HepG2 (cell line): ENCODE results near the gene NPEPL1. TPM values are rescaled to one million over a fixed set of nuclear protein-coding genes. Genes with fewer than 3 reads are reported as not detected.

Experiments used
- ATAC-seq: fragments of 200-7000 bp; cut with Tn5 transposase; 3 replicates; pipeline ENCODE4 v1.9.1; 2020; ENCODE audit warnings: mild to moderate bottlenecking, moderate library complexity
- BruUV-seq: library from RNA; stranded (reverse); fragments of 400-500 nt; replicated peaks from 2 replicates; lab custom pipeline; 2021; lab: Mats Ljungman, UMichigan
- CTCF ChIA-PET: fragments of 300-600 bp; formaldehyde crosslinking; extraction: SDS; loops from one replicate; lab custom pipeline; 2021; ENCODE audit warnings: low total read pairs, inconsistent platforms, low intra/inter-chr PET ratio; lab: Yijun Ruan, JAX
- POLR2A ChIA-PET: fragments of 350-600 bp; sonication (Branson Sonifier 250); formaldehyde crosslinking; loops from one replicate; lab custom pipeline; 2020; ENCODE audit warnings: antibody characterized with exemption, inconsistent platforms; lab: Yijun Ruan, JAX
- DNase-seq: peaks from one replicate; pipeline ENCODE4 v3.0.0-alpha.2; 2015; ENCODE audit warnings: low spot score
- FAIRE-seq: peaks from 3 replicates; lab custom pipeline; 2011; peaks lifted over from hg19 to GRCh38; lab: Jason Lieb, UNC
- H2AFZ ChIP-seq: one replicate; pipeline ENCODE4 v1.6.1; 2011; ENCODE audit warnings: low read length, inconsistent platforms
- H3K27ac ChIP-seq: fragments of 300-600 bp; 3 replicates; pipeline ENCODE4 v1.8.0; 2011; ENCODE audit warnings: mixed run types, mild to moderate bottlenecking, mixed read lengths, low read length, inconsistent platforms; ENCODE audit not compliant: insufficient read depth; ENCODE audit errors: extremely low read length
- H3K27me3 ChIP-seq, 2 experiments: fragments of 200-600 bp in 1 of 2; 2 replicates in 1 of 2; 3 replicates in 1 of 2; pipeline versions ENCODE4 v1.6.0 to v1.8.0; 2011; ENCODE audit warnings: low read length in 2 of 2, mild to moderate bottlenecking in 2 of 2, moderate library complexity in 2 of 2, inconsistent platforms in 1 of 2; ENCODE audit not compliant: insufficient read depth in 2 of 2, control insufficient read depth in 1 of 2
- H3K36me3 ChIP-seq, 2 experiments: fragments of 200-600 bp in 1 of 2; replicated peaks in 1 of 2; 2 replicates in 1 of 2; 3 replicates in 1 of 2; pipeline versions ENCODE4 v1.5.1 to v1.8.0; 2011; ENCODE audit warnings: low read length in 2 of 2, inconsistent platforms in 1 of 2; ENCODE audit not compliant: insufficient read depth in 2 of 2, control insufficient read depth in 1 of 2
- H3K4me1 ChIP-seq: 2 replicates; pipeline ENCODE4 v1.5.1; 2012; ENCODE audit warnings: low read length, inconsistent platforms; ENCODE audit not compliant: insufficient read depth
- H3K4me2 ChIP-seq: 2 replicates; pipeline ENCODE4 v1.6.0; 2011; ENCODE audit warnings: low read depth, low read length, inconsistent platforms
- H3K4me3 ChIP-seq, 3 experiments: fragments of 200-600 bp in 1 of 3; sonication (generic), shearing (Covaris generic) in 1 of 3; replicated peaks in 1 of 3; 2 replicates each; pipeline ENCODE4 v1.5.1; 2011 to 2016; ENCODE audit warnings: low read length in 3 of 3, inconsistent platforms in 2 of 3, low read depth in 2 of 3, mild to moderate bottlenecking in 2 of 3, control low read depth in 1 of 3, mixed read lengths in 1 of 3; ENCODE audit not compliant: insufficient read depth in 1 of 3
- H3K79me2 ChIP-seq: one replicate; pipeline ENCODE4 v1.6.1; 2011; ENCODE audit warnings: low read length, inconsistent platforms; ENCODE audit not compliant: insufficient read depth
- H3K9ac ChIP-seq: 2 replicates; pipeline ENCODE4 v1.6.0; 2011; ENCODE audit warnings: mild to moderate bottlenecking, low read depth, low read length, inconsistent platforms; ENCODE audit not compliant: insufficient read depth
- H3K9me3 ChIP-seq: 2 replicates; pipeline ENCODE4 v1.5.1; 2012; ENCODE audit warnings: mild to moderate bottlenecking, low read length
- H4K20me1 ChIP-seq: 2 replicates; pipeline ENCODE4 v1.6.0; 2011; ENCODE audit warnings: inconsistent platforms, mild to moderate bottlenecking, low read length, moderate library complexity; ENCODE audit not compliant: insufficient read depth
- GTF3A ChIP-seq: sonication (generic); formaldehyde crosslinking; conservative IDR thresholded peaks from 2 replicates; pipeline ENCODE4 v1.4.0; 2020; ENCODE audit warnings: mild to moderate bottlenecking, missing genetic modification reagents
- KLF12 ChIP-seq: sonication (generic); formaldehyde crosslinking; IDR thresholded peaks from 2 replicates; pipeline ENCODE4 v1.4.0; 2020; ENCODE audit warnings: missing genetic modification reagents, borderline replicate concordance
- MAFF ChIP-seq: IDR thresholded peaks from 2 replicates; pipeline ENCODE4 v1.6.1; 2011; ENCODE audit warnings: low read depth, low read length, improper control_type of control experiment
- MAFK ChIP-seq, 2 experiments: IDR thresholded peaks in 1 of 2; conservative IDR thresholded peaks in 1 of 2; 2 replicates each; pipeline ENCODE4 v1.6.1; 2011; ENCODE audit warnings: improper control_type of control experiment in 2 of 2, low read length in 2 of 2
- NBN ChIP-seq: fragments of 450-650 bp; conservative IDR thresholded peaks from 2 replicates; pipeline ENCODE4 v1.6.1; 2017
- RBM22 ChIP-seq: fragments of 200-400 bp; formaldehyde crosslinking; optimal IDR thresholded peaks from 2 replicates; pipeline ENCODE3; 2017; ENCODE audit warnings: mild to moderate bottlenecking, low read length, moderate library complexity
- ZNF431 ChIP-seq: sonication (generic); formaldehyde crosslinking; IDR thresholded peaks from 2 replicates; pipeline ENCODE4 v1.9.0; 2022; ENCODE audit warnings: missing genetic modification reagents, low read depth, mild to moderate bottlenecking, borderline replicate concordance
- WGBS: methylation state at CpG from one replicate; pipeline ENCODE4 v1.1.6; 2017; ENCODE audit warnings: low lambda C conversion rate; 5-methylcytosine and 5-hydroxymethylcytosine counted together
- in situ Hi-C: cut with HindIII; loops from 2 replicates; pipeline ENCODE4 v1.10.0; 2017; ENCODE audit warnings: low pct_unique_long_range_greater_than_20kb; ENCODE audit not compliant: extremely low pct_ligation_motif_present
- intact Hi-C: fragments of 100-400 bp; cut with micrococcal nuclease; formaldehyde crosslinking; loops from one replicate; pipeline ENCODE4 v1.10.0; 2022; ENCODE audit not compliant: unreplicated experiment
- polyA plus RNA-seq, 8 experiments: library from polyadenylated mRNA; depleted of rRNA in 3 of 8; stranded (reverse) in 7 of 8; unstranded in 1 of 8; fragments of >200 nt; fragmentation: Illumina TruSeq in 4 of 8; extraction: Trizol in 4 of 8; gene quantifications; 2 replicates each; pipeline versions ENCODE4 v1.2.1 to v1.2.3, GENCODE V29; 2011 to 2016; ENCODE audit warnings: low read depth in 4 of 8, missing spikeins in 1 of 8, mixed read lengths in 1 of 8; ENCODE audit not compliant: insufficient read depth in 1 of 8
- total RNA-seq, 5 experiments: library from RNA; depleted of rRNA; stranded (reverse); fragments of >200 nt; fragmentation: Illumina TruSeq; extraction: Trizol; gene quantifications; 2 replicates each; pipeline ENCODE4 v1.2.3, GENCODE V29; 2016; ENCODE audit warnings: low read depth in 1 of 5
- TF ChIP-seq, protein P1 (sequence below): sonication (generic); formaldehyde crosslinking; IDR thresholded peaks from 2 replicates; pipeline ENCODE4 v1.8.0; 2022; ENCODE audit warnings: missing genetic modification reagents, mild to moderate bottlenecking, moderate library complexity, borderline replicate concordance
- TF ChIP-seq, protein P2 (sequence below): sonication (generic); formaldehyde crosslinking; IDR thresholded peaks from 2 replicates; pipeline ENCODE4 v1.4.0; 2020; ENCODE audit warnings: mild to moderate bottlenecking, missing genetic modification reagents
- TF ChIP-seq, protein P3 (sequence below): sonication (generic); formaldehyde crosslinking; IDR thresholded peaks from 2 replicates; pipeline ENCODE4 v1.4.0; 2020; ENCODE audit warnings: missing genetic modification reagents
- TF ChIP-seq, protein P4 (sequence below): sonication (generic); formaldehyde crosslinking; IDR thresholded peaks from 2 replicates; pipeline ENCODE4 v1.4.0; 2020; ENCODE audit warnings: missing genetic modification reagents, borderline replicate concordance

Gene NPEPL1
- total and polyA plus RNA-seq, 2 of the 13 experiments (the other 11 are each of a cell fraction or from before 2014, with no cell fraction given) = 4.1 to 7.5 TPM

DNA sequence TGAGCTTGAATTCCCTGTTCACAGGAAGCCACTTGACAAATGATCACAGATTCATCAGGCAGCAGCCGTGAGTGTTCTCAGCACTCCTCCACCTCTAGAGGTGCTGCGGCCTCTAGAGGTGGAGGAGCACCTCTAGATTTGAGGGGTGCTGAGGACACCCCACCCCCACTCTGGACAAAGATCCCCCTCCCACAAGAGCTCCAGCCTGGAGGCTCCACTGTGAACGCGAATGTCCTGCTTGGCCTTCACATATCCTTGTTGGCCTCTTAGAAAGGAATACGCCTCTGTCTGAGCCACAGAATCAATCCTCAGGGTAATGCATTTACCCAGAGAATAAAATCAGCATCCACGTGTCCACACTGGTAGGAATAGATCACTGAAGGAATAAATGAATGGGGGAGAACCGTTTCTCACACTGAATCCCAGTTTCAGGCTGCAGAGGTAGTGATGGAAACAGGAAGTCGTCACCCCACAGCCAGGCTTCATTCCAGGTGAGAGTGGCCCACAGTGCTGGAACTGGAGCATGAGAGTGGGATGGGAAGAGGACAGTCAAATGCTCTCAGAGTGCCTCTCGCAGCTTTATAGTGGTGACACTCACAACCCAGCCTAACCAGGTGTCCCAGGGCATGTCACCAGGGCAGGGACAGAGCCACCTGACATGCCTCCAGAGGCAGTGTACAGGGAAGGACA is 16.6 kb downstream of the NPEPL1 start (continued):
- TF ChIP-seq, protein P1, sequence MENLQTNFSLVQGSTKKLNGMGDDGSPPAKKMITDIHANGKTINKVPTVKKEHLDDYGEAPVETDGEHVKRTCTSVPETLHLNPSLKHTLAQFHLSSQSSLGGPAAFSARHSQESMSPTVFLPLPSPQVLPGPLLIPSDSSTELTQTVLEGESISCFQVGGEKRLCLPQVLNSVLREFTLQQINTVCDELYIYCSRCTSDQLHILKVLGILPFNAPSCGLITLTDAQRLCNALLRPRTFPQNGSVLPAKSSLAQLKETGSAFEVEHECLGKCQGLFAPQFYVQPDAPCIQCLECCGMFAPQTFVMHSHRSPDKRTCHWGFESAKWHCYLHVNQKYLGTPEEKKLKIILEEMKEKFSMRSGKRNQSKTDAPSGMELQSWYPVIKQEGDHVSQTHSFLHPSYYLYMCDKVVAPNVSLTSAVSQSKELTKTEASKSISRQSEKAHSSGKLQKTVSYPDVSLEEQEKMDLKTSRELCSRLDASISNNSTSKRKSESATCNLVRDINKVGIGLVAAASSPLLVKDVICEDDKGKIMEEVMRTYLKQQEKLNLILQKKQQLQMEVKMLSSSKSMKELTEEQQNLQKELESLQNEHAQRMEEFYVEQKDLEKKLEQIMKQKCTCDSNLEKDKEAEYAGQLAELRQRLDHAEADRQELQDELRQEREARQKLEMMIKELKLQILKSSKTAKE (CRISPR knock-in tag) = no peak
- no peak for TF ChIP-seq KLF12 (CRISPR knock-in tag)
- TF ChIP-seq, all 625 proteins: peak for 0

DNA sequence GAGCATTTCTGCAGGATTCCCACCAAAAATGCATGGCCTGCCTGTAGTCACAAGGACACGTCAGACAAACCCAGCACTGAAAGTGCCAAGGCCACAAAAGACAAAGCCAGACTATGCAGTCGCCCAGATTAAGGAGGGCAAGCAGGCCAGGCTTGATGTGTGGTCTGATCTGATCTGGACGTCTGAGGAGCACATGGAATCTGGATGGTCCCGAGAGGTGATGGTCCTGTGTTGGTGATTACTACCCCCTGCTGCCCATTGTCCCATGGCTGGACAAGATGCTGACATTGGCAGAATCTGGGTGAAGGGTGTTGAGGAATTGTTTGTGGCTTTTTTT is 17.1 kb downstream of the NPEPL1 start:
- H3K9ac ChIP-seq = no peak overlapping the region
- CTCF ChIA-PET = no interaction called here
- H3K36me3 ChIP-seq = peaks cover 0 to 3% of the 10 kb centered on the region in 2 experiments; a peak in 1 of 5 replicates
- WGBS = 94% methylated on average over 4 of the region's 4 CpGs
- no peak overlapping the region for H2AFZ ChIP-seq
- H3K4me2 ChIP-seq = no peak overlapping the region
- FAIRE-seq = no peak
- no TSS peak for BruUV-seq
- H3K9me3 ChIP-seq = no peaks in the 10 kb centered on the region
- no peaks in the 10 kb centered on the region for H3K4me1 ChIP-seq
- no peak for DNase-seq
- ATAC-seq = no peak
- no peaks in the 10 kb centered on the region for H4K20me1 ChIP-seq
- TF ChIP-seq, protein P2, sequence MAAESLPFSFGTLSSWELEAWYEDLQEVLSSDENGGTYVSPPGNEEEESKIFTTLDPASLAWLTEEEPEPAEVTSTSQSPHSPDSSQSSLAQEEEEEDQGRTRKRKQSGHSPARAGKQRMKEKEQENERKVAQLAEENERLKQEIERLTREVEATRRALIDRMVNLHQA (CRISPR knock-in tag) = no peak
- TF ChIP-seq RBM22 = no peak
- no peak for TF ChIP-seq GTF3A (CRISPR knock-in tag)
- TF ChIP-seq ZNF431 (CRISPR knock-in tag) = no peak
- peak; percentile 66 to 76 for TF ChIP-seq MAFK (conservative IDR thresholded peaks at IDR 0.05 in 1 of 2, IDR thresholded peaks at IDR 0.05 in 1 of 2; ENCODE audit: low read length in 2 of 2)
- TF ChIP-seq MAFF = peak; percentile 57
- TF ChIP-seq, protein P3, sequence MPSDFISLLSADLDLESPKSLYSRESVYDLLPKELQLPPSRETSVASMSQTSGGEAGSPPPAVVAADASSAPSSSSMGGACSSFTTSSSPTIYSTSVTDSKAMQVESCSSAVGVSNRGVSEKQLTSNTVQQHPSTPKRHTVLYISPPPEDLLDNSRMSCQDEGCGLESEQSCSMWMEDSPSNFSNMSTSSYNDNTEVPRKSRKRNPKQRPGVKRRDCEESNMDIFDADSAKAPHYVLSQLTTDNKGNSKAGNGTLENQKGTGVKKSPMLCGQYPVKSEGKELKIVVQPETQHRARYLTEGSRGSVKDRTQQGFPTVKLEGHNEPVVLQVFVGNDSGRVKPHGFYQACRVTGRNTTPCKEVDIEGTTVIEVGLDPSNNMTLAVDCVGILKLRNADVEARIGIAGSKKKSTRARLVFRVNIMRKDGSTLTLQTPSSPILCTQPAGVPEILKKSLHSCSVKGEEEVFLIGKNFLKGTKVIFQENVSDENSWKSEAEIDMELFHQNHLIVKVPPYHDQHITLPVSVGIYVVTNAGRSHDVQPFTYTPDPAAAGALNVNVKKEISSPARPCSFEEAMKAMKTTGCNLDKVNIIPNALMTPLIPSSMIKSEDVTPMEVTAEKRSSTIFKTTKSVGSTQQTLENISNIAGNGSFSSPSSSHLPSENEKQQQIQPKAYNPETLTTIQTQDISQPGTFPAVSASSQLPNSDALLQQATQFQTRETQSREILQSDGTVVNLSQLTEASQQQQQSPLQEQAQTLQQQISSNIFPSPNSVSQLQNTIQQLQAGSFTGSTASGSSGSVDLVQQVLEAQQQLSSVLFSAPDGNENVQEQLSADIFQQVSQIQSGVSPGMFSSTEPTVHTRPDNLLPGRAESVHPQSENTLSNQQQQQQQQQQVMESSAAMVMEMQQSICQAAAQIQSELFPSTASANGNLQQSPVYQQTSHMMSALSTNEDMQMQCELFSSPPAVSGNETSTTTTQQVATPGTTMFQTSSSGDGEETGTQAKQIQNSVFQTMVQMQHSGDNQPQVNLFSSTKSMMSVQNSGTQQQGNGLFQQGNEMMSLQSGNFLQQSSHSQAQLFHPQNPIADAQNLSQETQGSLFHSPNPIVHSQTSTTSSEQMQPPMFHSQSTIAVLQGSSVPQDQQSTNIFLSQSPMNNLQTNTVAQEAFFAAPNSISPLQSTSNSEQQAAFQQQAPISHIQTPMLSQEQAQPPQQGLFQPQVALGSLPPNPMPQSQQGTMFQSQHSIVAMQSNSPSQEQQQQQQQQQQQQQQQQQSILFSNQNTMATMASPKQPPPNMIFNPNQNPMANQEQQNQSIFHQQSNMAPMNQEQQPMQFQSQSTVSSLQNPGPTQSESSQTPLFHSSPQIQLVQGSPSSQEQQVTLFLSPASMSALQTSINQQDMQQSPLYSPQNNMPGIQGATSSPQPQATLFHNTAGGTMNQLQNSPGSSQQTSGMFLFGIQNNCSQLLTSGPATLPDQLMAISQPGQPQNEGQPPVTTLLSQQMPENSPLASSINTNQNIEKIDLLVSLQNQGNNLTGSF (CRISPR knock-in tag) = no peak
- no peak for TF ChIP-seq NBN
- TF ChIP-seq, protein P4, sequence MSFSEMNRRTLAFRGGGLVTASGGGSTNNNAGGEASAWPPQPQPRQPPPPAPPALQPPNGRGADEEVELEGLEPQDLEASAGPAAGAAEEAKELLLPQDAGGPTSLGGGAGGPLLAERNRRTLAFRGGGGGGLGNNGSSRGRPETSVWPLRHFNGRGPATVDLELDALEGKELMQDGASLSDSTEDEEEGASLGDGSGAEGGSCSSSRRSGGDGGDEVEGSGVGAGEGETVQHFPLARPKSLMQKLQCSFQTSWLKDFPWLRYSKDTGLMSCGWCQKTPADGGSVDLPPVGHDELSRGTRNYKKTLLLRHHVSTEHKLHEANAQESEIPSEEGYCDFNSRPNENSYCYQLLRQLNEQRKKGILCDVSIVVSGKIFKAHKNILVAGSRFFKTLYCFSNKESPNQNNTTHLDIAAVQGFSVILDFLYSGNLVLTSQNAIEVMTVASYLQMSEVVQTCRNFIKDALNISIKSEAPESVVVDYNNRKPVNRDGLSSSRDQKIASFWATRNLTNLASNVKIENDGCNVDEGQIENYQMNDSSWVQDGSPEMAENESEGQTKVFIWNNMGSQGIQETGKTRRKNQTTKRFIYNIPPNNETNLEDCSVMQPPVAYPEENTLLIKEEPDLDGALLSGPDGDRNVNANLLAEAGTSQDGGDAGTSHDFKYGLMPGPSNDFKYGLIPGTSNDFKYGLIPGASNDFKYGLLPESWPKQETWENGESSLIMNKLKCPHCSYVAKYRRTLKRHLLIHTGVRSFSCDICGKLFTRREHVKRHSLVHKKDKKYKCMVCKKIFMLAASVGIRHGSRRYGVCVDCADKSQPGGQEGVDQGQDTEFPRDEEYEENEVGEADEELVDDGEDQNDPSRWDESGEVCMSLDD (CRISPR knock-in tag) = no peak
- intact Hi-C loops (no loop called here), in situ Hi-C loops (no loop called here)
- H3K27me3 ChIP-seq = no peaks in the 10 kb centered on the region
- POLR2A ChIA-PET = no interaction called here
- no peaks in the 10 kb centered on the region for H3K79me2 ChIP-seq
- H3K4me3 ChIP-seq = no peak overlapping the region
- no peak overlapping the region for H3K27ac ChIP-seq
